ENCODE data around the gene DEFB125. TPM values are rescaled to one million over a fixed set of nuclear protein-coding genes. Genes with fewer than 3 reads are reported as not detected.
"Not testable (repeated sequence)": the region's sequence is repeated elsewhere in the genome, so short reads cannot be mapped to it uniquely, and the experiment has no call there.

The DEFB125 gene
- polyA plus RNA-seq, 1 donor from 2014 or later, result not detected

DNA sequence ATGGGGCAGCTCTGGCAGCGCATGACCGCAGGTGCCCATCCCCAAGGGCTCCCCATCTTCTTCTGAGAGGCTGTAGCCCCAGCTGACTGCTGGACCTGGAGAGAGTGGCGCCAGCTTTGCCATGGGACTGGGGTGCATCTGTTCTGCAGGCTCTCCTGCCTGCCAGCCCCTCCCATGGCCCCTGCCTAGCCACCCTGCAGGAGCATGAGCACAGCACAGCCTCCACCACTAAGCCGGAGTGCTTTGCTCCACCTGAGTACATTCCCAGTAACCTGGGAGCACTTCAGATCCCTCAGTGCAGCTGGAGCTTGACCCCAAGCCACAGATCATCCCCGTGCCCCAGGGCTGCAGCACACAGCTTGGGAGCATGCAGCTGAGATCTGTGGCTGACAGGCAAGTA is 16.0 kb downstream of the DEFB125 start:
- Mint-ChIP-seq H3K9me3 (peaks cover 0 to 4% (median 0%) of the 10 kb centered on the region in 3 donors), H3K36me3 (no peaks in the 10 kb centered on the region), H3K27me3 (peaks cover 21% of the 10 kb centered on the region), H3K4me3 (no peak overlapping the region), H3K4me1 (no peaks in the 10 kb centered on the region), H3K27ac (no peak overlapping the region)

DNA sequence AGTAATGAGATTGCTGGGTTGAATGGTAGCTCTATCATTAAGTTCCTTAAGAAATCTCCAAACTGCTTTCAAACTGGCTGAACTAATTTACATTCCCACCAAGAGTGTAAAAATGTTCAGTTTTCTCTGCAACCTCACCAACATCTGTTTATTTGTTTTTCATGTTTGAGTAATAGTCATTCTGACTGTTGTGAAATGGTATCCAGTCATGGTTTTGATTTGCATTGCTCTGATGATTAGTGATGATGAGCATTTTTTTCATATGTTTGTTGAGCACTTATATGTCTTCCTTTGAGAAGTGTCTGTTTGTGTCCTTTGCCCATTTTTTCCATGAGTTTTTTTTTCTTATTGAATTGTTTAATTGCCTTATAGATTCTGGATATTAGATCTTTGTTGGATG is 24.9 kb downstream of the DEFB125 start:
- no peak overlapping the region for H3K4me3 Mint-ChIP-seq
- no peak overlapping the region for H3K27ac Mint-ChIP-seq

DNA sequence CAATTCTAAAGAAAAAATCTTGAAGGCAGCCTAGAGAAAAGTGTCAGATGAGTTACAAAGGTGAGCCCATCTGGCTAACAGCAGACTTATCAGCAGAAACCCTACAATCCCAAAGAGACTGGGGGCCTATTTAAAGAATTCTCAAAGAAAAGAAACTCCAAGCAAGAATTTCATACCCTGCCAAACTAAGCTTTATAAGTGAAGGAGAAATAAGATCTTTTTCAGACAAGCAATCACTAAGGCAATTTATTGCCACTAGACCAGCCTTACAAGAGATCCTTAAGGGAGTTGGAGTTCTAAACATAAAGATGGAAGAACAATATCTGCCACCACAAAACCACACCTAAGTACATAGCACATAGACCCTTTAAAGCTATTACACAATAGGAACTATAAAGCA is 30.0 kb downstream of the DEFB125 start:
- Mint-ChIP-seq H3K27ac (no peak overlapping the region), H3K36me3 (peaks cover 1% of the 10 kb centered on the region), H3K27me3 (peaks cover 18% of the 10 kb centered on the region), H3K4me1 (peaks cover 0 to 1% (median 0%) of the 10 kb centered on the region in 3 donors), H3K9me3 (peaks cover 5 to 17% (median 5%) of the 10 kb centered on the region in 3 donors), H3K4me3 (no peak overlapping the region)

More for the DNA sequence above, 24.9 kb downstream of the DEFB125 start:
- Mint-ChIP-seq H3K4me1 (no peaks in the 10 kb centered on the region), H3K9me3 (peaks cover 3 to 7% (median 4%) of the 10 kb centered on the region in 3 donors), H3K27me3 (peaks cover 9% of the 10 kb centered on the region), H3K36me3 (no peaks in the 10 kb centered on the region)

- not testable (repeated sequence) for H3K9me3 Mint-ChIP-seq, H3K36me3 Mint-ChIP-seq, H3K4me3 Mint-ChIP-seq, H3K4me1 Mint-ChIP-seq, H3K27ac Mint-ChIP-seq
- H3K27me3 Mint-ChIP-seq, result peaks cover 11% of the 10 kb centered on the region
Measured at GRCh38 chr20:129786-130323, 42.4 kb downstream of the DEFB125 start.

- H3K9me3 Mint-ChIP-seq, result peaks cover 2 to 7% (median 6%) of the 10 kb centered on the region in 3 donors
- peaks cover 8% of the 10 kb centered on the region for H3K27me3 Mint-ChIP-seq
Measured at GRCh38 chr20:137668-138490, 50.4 kb downstream of the DEFB125 start.

DNA sequence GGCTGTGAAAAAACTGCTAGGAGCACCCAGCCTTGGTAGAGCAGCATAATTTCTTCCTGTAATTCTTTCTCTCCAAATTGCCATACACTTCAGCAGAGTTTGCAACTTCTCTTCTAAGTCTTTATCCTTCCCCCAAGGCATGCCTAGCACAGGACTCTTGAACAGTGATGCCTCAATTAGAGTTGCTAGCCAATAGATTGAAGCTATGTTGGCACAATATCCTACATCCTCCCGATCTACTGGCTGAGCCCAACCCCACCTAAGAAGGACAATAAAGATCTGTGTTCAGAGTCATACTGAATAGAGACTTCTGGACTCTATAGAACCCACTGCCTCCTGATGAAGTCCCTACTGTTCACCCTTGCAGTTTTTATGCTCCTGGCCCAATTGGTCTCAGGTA is 54.8 kb downstream of the DEFB125 start, which contains the start of gene DEFB126:
DEFB126 (plus strand) TSS at position 301 of the 400 bp plus-strand sequence; CDS start at position 340, 39 bp downstream.
- H3K4me1 Mint-ChIP-seq, result no peaks in the 10 kb centered on the region
- no peaks in the 10 kb centered on the region for H3K36me3 Mint-ChIP-seq
- no peak within 1 kb of the TSS for H3K27ac Mint-ChIP-seq
- peaks cover 0 to 3% (median 2%) of the 10 kb centered on the region in 3 donors for H3K9me3 Mint-ChIP-seq
- H3K27me3 Mint-ChIP-seq, result peaks cover 15% of the 10 kb centered on the region
- no peak within 1 kb of the TSS for H3K4me3 Mint-ChIP-seq

More at GRCh38 chr20:137668-138490, 50.4 kb downstream of the DEFB125 start:
- Mint-ChIP-seq H3K27ac (no peak overlapping the region), H3K36me3 (no peaks in the 10 kb centered on the region), H3K4me1 (no peaks in the 10 kb centered on the region), H3K4me3 (no peak overlapping the region)

GRCh38 chr20:145877-146276 is 58.4 kb downstream of the DEFB125 start:
- no peaks in the 10 kb centered on the region for H3K4me1 Mint-ChIP-seq
- no peaks in the 10 kb centered on the region for H3K36me3 Mint-ChIP-seq
- no peaks in the 10 kb centered on the region for H3K9me3 Mint-ChIP-seq
- peaks cover 10% of the 10 kb centered on the region for H3K27me3 Mint-ChIP-seq
- H3K4me3 Mint-ChIP-seq, result peak overlapping the region in 1 of 4 donors; percentile 9
- H3K27ac Mint-ChIP-seq, result no peak overlapping the region

Other genes starting within 250 kb of the DEFB125 start
- not detected for gene DEFB126, start 54.9 kb downstream of the DEFB125 start, polyA plus RNA-seq
- not detected for gene DEFB127, start 69.8 kb downstream of the DEFB125 start, polyA plus RNA-seq
- not detected for gene DEFB128, start 102.0 kb downstream of the DEFB125 start, polyA plus RNA-seq
- not detected for gene DEFB129, start 139.6 kb downstream of the DEFB125 start, polyA plus RNA-seq
- not detected for gene DEFB132, start 170.1 kb downstream of the DEFB125 start, polyA plus RNA-seq
- 1.1 TPM for gene C20orf96, start 203.1 kb downstream of the DEFB125 start, polyA plus RNA-seq
- 16.7 TPM for gene ZCCHC3, start 209.9 kb downstream of the DEFB125 start, polyA plus RNA-seq
- gene SOX12, start 237.9 kb downstream of the DEFB125 start, polyA plus RNA-seq, result 1.9 TPM